Activated CD8-positive, alpha-beta memory T cell treated with anti-CD3 and anti-CD28 coated beads, Interleukin-2, amount 50 U/mL, for 1 hour (primary cell): Measurements from ENCODE around the gene TMEM164.

ENCODE experiments used
- DNase-seq: peaks from one replicate; pipeline ENCODE4 v3.0.0-alpha.2; 2020; ENCODE audit errors: extremely low read depth

Gene TMEM164

GRCh38 chrX:110070970-110071369 is 68.1 kb downstream of the TMEM164 start:
- no peak for DNase-seq

- DNase-seq: no peak
These were observed 78.4 kb downstream of the TMEM164 start for GRCh38 chrX:110081320-110081719.

GRCh38 chrX:110081740-110082139 is 78.8 kb downstream of the TMEM164 start:
- no peak for DNase-seq

GRCh38 chrX:110082161-110082560 is 79.2 kb downstream of the TMEM164 start:
- no peak for DNase-seq

- no peak for DNase-seq
These were observed 83.4 kb downstream of the TMEM164 start for GRCh38 chrX:110086162-110086915.

- DNase-seq: no peak
These were observed 84.1 kb downstream of the TMEM164 start for GRCh38 chrX:110086916-110087484.

- DNase-seq: no peak
These were observed 84.8 kb downstream of the TMEM164 start for GRCh38 chrX:110087485-110088356.

- DNase-seq: no peak
These were observed 86.9 kb downstream of the TMEM164 start for GRCh38 chrX:110089656-110090403.

GRCh38 chrX:110097920-110098319 is 95.0 kb downstream of the TMEM164 start:
- DNase-seq: no peak

- no peak for DNase-seq
These were observed 100.4 kb downstream of the TMEM164 start for GRCh38 chrX:110103344-110103743.

GRCh38 chrX:110104078-110104477 is 101.2 kb downstream of the TMEM164 start:
- DNase-seq: no peak

GRCh38 chrX:110108381-110108821 is 105.5 kb downstream of the TMEM164 start:
- no peak for DNase-seq

- DNase-seq: no peak
These were observed 111.4 kb downstream of the TMEM164 start for GRCh38 chrX:110114260-110114776.

- DNase-seq: no peak
These were observed 113.4 kb downstream of the TMEM164 start for GRCh38 chrX:110116066-110116980.

GRCh38 chrX:110118530-110118929 is 115.6 kb downstream of the TMEM164 start:
- DNase-seq: no peak

- DNase-seq: no peak
These were observed 116.6 kb downstream of the TMEM164 start for GRCh38 chrX:110119480-110119879.

GRCh38 chrX:110120025-110120424 is 117.1 kb downstream of the TMEM164 start:
- no peak for DNase-seq

- DNase-seq: no peak
These were observed 120.4 kb downstream of the TMEM164 start for GRCh38 chrX:110123331-110123782.

GRCh38 chrX:110125446-110126162 is 122.7 kb downstream of the TMEM164 start:
- DNase-seq: no peak

- no peak for DNase-seq
These were observed 128.1 kb downstream of the TMEM164 start for GRCh38 chrX:110131031-110131430.
